H1 (cell line): ENCODE measurements around the gene TNS3. TPM values are rescaled to one million over a fixed set of nuclear protein-coding genes. Genes with fewer than 3 reads are reported as not detected.

Source experiments
- CTCF ChIA-PET: fragments of 300-600 bp; sonication (Branson Sonifier 250); formaldehyde crosslinking; loops from one replicate; lab custom pipeline; 2021; ENCODE audit not compliant: partially characterized antibody; lab: Charles Lee
- POLR2A ChIA-PET: fragments of 300-600 bp; sonication (Branson Sonifier 250); formaldehyde crosslinking; loops from one replicate; lab custom pipeline; 2021; ENCODE audit warnings: inconsistent platforms; ENCODE audit not compliant: partially characterized antibody; lab: Charles Lee
- DNase-seq, 2 experiments: peaks; one replicate each; pipeline versions ENCODE4 v3.0.0 to v3.0.0-alpha.2; 2010 to 2022; ENCODE audit warnings: low spot score in 2 of 2, low read depth in 1 of 2, mixed read lengths in 1 of 2
- FAIRE-seq: peaks from 2 replicates; lab custom pipeline; 2011; peaks lifted over from hg19 to GRCh38; lab: Jason Lieb, UNC
- H2AFZ ChIP-seq: 2 replicates; pipeline ENCODE4 v1.8.1; 2012; ENCODE audit warnings: low read length, inconsistent platforms
- H2AK5ac ChIP-seq: 2 replicates; pipeline ENCODE4 v1.6.1; 2013; ENCODE audit warnings: low read depth, low read length
- H2BK120ac ChIP-seq: replicated peaks from 2 replicates; pipeline ENCODE3; 2013; ENCODE audit warnings: low read depth, low read length, inconsistent platforms
- H2BK12ac ChIP-seq: 2 replicates; pipeline ENCODE4 v1.6.1; 2013; ENCODE audit warnings: low read depth, low read length
- H2BK15ac ChIP-seq: 2 replicates; pipeline ENCODE4 v1.6.1; 2013; ENCODE audit warnings: low read length
- H2BK20ac ChIP-seq: 2 replicates; pipeline ENCODE4 v1.6.1; 2013; ENCODE audit warnings: low read length
- H2BK5ac ChIP-seq: 2 replicates; pipeline ENCODE4 v1.6.1; 2013; ENCODE audit warnings: low read depth, low read length
- H3K14ac ChIP-seq: 2 replicates; pipeline ENCODE4 v1.6.1; 2013; ENCODE audit warnings: inconsistent platforms; ENCODE audit not compliant: insufficient read length
- H3K18ac ChIP-seq: 2 replicates; pipeline ENCODE4 v1.6.1; 2013; ENCODE audit warnings: low read length; ENCODE audit errors: extremely low read depth
- H3K23ac ChIP-seq: 2 replicates; pipeline ENCODE4 v1.6.1; 2013; ENCODE audit warnings: inconsistent platforms; ENCODE audit not compliant: insufficient read length
- H3K23me2 ChIP-seq: 2 replicates; pipeline ENCODE4 v1.6.1; 2013; ENCODE audit warnings: low read depth, low read length
- H3K27ac ChIP-seq: 2 replicates; pipeline ENCODE4 v1.6.1; 2011; ENCODE audit warnings: low read depth, low read length, inconsistent platforms
- H3K27me3 ChIP-seq, 4 experiments: replicated peaks in 1 of 4; 1 replicate in 1 of 4; 2 replicates in 3 of 4; pipeline versions ENCODE4 v1.6.1 to v1.8.1; 2011 to 2013; ENCODE audit warnings: low read length in 3 of 4, mild to moderate bottlenecking in 3 of 4, inconsistent platforms in 2 of 4, mixed read lengths in 2 of 4, moderate library complexity in 1 of 4; ENCODE audit not compliant: control insufficient read depth in 3 of 4, insufficient read depth in 3 of 4; ENCODE audit errors: extremely low read depth in 1 of 4
- H3K36me3 ChIP-seq, 4 experiments: 2 replicates each; pipeline versions ENCODE4 v1.6.1 to v1.8.1; 2011 to 2013; ENCODE audit warnings: mild to moderate bottlenecking in 4 of 4, low read length in 3 of 4, moderate library complexity in 2 of 4, control low read depth in 1 of 4, inconsistent platforms in 1 of 4; ENCODE audit not compliant: insufficient read depth in 4 of 4, control insufficient read depth in 2 of 4
- H3K4ac ChIP-seq: replicated peaks from 2 replicates; pipeline ENCODE3; 2013; ENCODE audit warnings: low read length, low read depth, mixed read lengths, inconsistent platforms; ENCODE audit not compliant: insufficient read length
- H3K4me1 ChIP-seq, 4 experiments: replicated peaks in 1 of 4; 1 replicate in 1 of 4; 2 replicates in 3 of 4; pipeline versions ENCODE4 v1.6.1 to v1.8.1; 2011 to 2013; ENCODE audit warnings: low read length in 3 of 4, inconsistent platforms in 2 of 4, mixed read lengths in 1 of 4; ENCODE audit not compliant: insufficient read depth in 4 of 4, control insufficient read depth in 3 of 4
- H3K4me2 ChIP-seq, 2 experiments: 2 replicates each; pipeline versions ENCODE4 v1.6.1 to v1.8.1; 2011 to 2013; ENCODE audit warnings: low read depth in 2 of 2, low read length in 2 of 2, control low read depth in 1 of 2, inconsistent platforms in 1 of 2, mild to moderate bottlenecking in 1 of 2; ENCODE audit not compliant: insufficient read depth in 1 of 2
- H3K4me3 ChIP-seq, 4 experiments: fragments of 200-600, 300-600 bp in 1 of 4; sonication (generic), shearing (Covaris generic), sonication (Bioruptor Twin) in 1 of 4; 2 replicates each; pipeline versions ENCODE4 v1.5.1 to v1.8.1; 2011 to 2016; ENCODE audit warnings: low read length in 4 of 4, low read depth in 3 of 4, control low read depth in 2 of 4, inconsistent platforms in 2 of 4, mild to moderate bottlenecking in 2 of 4, mixed read lengths in 1 of 4, moderate library complexity in 1 of 4; ENCODE audit not compliant: insufficient read depth in 2 of 4; ENCODE audit errors: extremely low read depth in 1 of 4
- H3K56ac ChIP-seq: replicated peaks from 2 replicates; pipeline ENCODE3; 2013; ENCODE audit warnings: low read depth, mild to moderate bottlenecking, mixed read lengths, low read length, inconsistent platforms; ENCODE audit not compliant: insufficient read length
- H3K79me1 ChIP-seq: 2 replicates; pipeline ENCODE4 v1.6.1; 2013; ENCODE audit warnings: low read depth, low read length, control low read depth
- H3K79me2 ChIP-seq, 2 experiments: 2 replicates each; pipeline versions ENCODE4 v1.6.1 to v1.8.1; 2012 to 2013; ENCODE audit warnings: low read length in 2 of 2, mild to moderate bottlenecking in 2 of 2, inconsistent platforms in 1 of 2; ENCODE audit not compliant: insufficient read depth in 2 of 2, control insufficient read depth in 1 of 2
- H3K9ac ChIP-seq, 4 experiments: replicated peaks in 1 of 4; 1 replicate in 1 of 4; 2 replicates in 3 of 4; pipeline versions ENCODE4 v1.6.1 to v1.8.1; 2011 to 2013; ENCODE audit warnings: low read depth in 3 of 4, low read length in 3 of 4, control low read depth in 2 of 4, mild to moderate bottlenecking in 2 of 4, moderate library complexity in 2 of 4, inconsistent platforms in 1 of 4; ENCODE audit errors: extremely low read depth in 1 of 4
- H3K9me3 ChIP-seq, 2 experiments: 2 replicates each; pipeline versions ENCODE4 v1.6.1 to v1.8.1; 2012 to 2013; ENCODE audit warnings: mild to moderate bottlenecking in 2 of 2, moderate library complexity in 2 of 2, control low read depth in 1 of 2, inconsistent platforms in 1 of 2, low read depth in 1 of 2, low read length in 1 of 2, mixed read lengths in 1 of 2; ENCODE audit not compliant: insufficient read depth in 2 of 2
- H4K20me1 ChIP-seq, 2 experiments: replicated peaks in 1 of 2; 2 replicates each; pipeline versions ENCODE3 to v1.8.1; 2011 to 2013; ENCODE audit warnings: inconsistent platforms in 2 of 2, low read length in 2 of 2, mild to moderate bottlenecking in 1 of 2; ENCODE audit not compliant: insufficient read depth in 2 of 2, control insufficient read depth in 1 of 2
- H4K5ac ChIP-seq: 2 replicates; pipeline ENCODE4 v1.6.1; 2013; ENCODE audit warnings: low read length, low read depth, mixed read lengths, inconsistent platforms; ENCODE audit not compliant: insufficient read length
- H4K8ac ChIP-seq: 2 replicates; pipeline ENCODE4 v1.8.0; 2013; ENCODE audit warnings: mild to moderate bottlenecking, moderate library complexity, low read length, inconsistent platforms; ENCODE audit not compliant: insufficient read depth; ENCODE audit errors: extremely low read depth
- H4K91ac ChIP-seq: replicated peaks from 2 replicates; pipeline ENCODE3; 2013; ENCODE audit warnings: low read length, mixed read lengths, inconsistent platforms; ENCODE audit not compliant: insufficient read length
- ASH2L ChIP-seq: fragments of 200-600, 300-600 bp; sonication (generic); IDR thresholded peaks from one replicate; pipeline ENCODE4 v1.7.1; 2017; ENCODE audit warnings: low read length
- ATF2 ChIP-seq: IDR thresholded peaks from 2 replicates; pipeline ENCODE4 v1.6.1; 2012; ENCODE audit warnings: low read length, inconsistent platforms
- E2F6 ChIP-seq: IDR thresholded peaks from 2 replicates; pipeline ENCODE4 v1.6.1; 2012; ENCODE audit warnings: inconsistent platforms
- KDM4A ChIP-seq: IDR thresholded peaks from one replicate; pipeline ENCODE4 v1.7.1; 2012; ENCODE audit warnings: low read depth, mild to moderate bottlenecking, moderate library complexity, low read length, inconsistent platforms; ENCODE audit not compliant: severe bottlenecking
- KDM5A ChIP-seq: fragments of 200-600 bp; IDR thresholded peaks from 2 replicates; pipeline ENCODE4 v1.7.1; 2012; ENCODE audit warnings: mild to moderate bottlenecking, low read length, inconsistent platforms, mixed read lengths
- NRF1 ChIP-seq: IDR thresholded peaks from 2 replicates; pipeline ENCODE4 v1.6.1; 2011; ENCODE audit warnings: mild to moderate bottlenecking, low read depth, low read length, improper control_type of control experiment
- POLR2AphosphoS5 ChIP-seq: IDR thresholded peaks from 2 replicates; pipeline ENCODE4 v1.6.1; 2011; ENCODE audit warnings: low read depth, low read length
- RXRA ChIP-seq: IDR thresholded peaks from 2 replicates; pipeline ENCODE4 v1.6.1; 2011; ENCODE audit warnings: low read depth, mild to moderate bottlenecking, low read length, moderate library complexity; ENCODE audit not compliant: insufficient read depth
- WGBS, 2 experiments: shearing (Covaris generic) in 1 of 2; methylation state at CpG; one replicate each; pipeline versions ENCODE4 v1.1.6 to v1.1.7; 2013 to 2015; ENCODE audit warnings: low lambda C conversion rate in 2 of 2, mixed read lengths in 2 of 2, inconsistent platforms in 1 of 2, low coverage in 1 of 2, missing lambda C conversion rate in 1 of 2; ENCODE audit not compliant: insufficient replicate concordance in 2 of 2, insufficient coverage in 1 of 2, insufficient read length in 1 of 2; ENCODE audit errors: extremely low coverage in 1 of 2, missing lambda C conversion rate in 1 of 2; 5-methylcytosine and 5-hydroxymethylcytosine counted together
- polyA plus RNA-seq, 7 experiments: library from polyadenylated mRNA; depleted of rRNA in 3 of 7; stranded (reverse) in 5 of 7; unstranded in 2 of 7; fragments of >200 nt in 5 of 7; fragments of 200-250 nt in 2 of 7; gene quantifications; 1 replicate in 5 of 7; 2 replicates in 1 of 7; 4 replicates in 1 of 7; pipeline versions ENCODE4 v1.2.1 to v1.2.3, GENCODE V29; 2011 to 2013; ENCODE audit warnings: missing spikeins in 2 of 7, mixed read lengths in 2 of 7
- total RNA-seq: library from RNA; stranded (reverse); fragmentation: NEBNext Ultra II Directional; extraction: Animal tissue kit (Norgen Biotek cat#: 25700); gene quantifications from 2 replicates; pipeline ENCODE4 v1.2.1, GENCODE V29; 2021

Gene TNS3
- total and polyA plus RNA-seq, 2 of the 8 experiments (the other 6 are each of a cell fraction or from before 2014, with no cell fraction given) = 11.9 to 24.2 TPM

- Histone ChIP-seq H3K4me1 (no peaks in the 10 kb centered on the region), H3K56ac (no peak overlapping the region), H3K9me3 (no peaks in the 10 kb centered on the region), H3K4me2 (no peak overlapping the region), H4K20me1 (peaks cover 0 to 2% of the 10 kb centered on the region in 2 experiments), H3K4ac (no peak overlapping the region), H4K5ac (no peak overlapping the region), H4K8ac (no peak overlapping the region), H3K79me2 (no peaks in the 10 kb centered on the region), H2BK20ac (no peak overlapping the region), H2BK15ac (no peak overlapping the region), H3K27ac (no peak overlapping the region), H3K36me3 (peaks cover 0 to 17% (median 12%) of the 10 kb centered on the region in 4 experiments; a peak in 6 of 8 replicates), H3K18ac (no peak overlapping the region), H3K23ac (no peak overlapping the region), H3K27me3 (no peaks in the 10 kb centered on the region), H2BK12ac (no peak overlapping the region), H3K79me1 (no peaks in the 10 kb centered on the region), H2BK120ac (no peak overlapping the region), H3K9ac (no peak overlapping the region), H2BK5ac (no peak overlapping the region), H3K4me3 (no peak overlapping the region), H2AFZ (no peak overlapping the region), H2AK5ac (no peak overlapping the region), H4K91ac (no peak overlapping the region), H3K23me2 (no peaks in the 10 kb centered on the region), H3K14ac (no peak overlapping the region)
- no peak for FAIRE-seq
- ChIA-PET POLR2A (no interaction called here), CTCF (interaction anchor here (0.8 to 1.1 kb wide), 3 partner anchors 27 to 844 kb away, joined by 3 to 4 read pairs (median 3); no protein-coding TSS in a partner anchor)
- no peak for DNase-seq
- 77% methylated on average over 6 of the region's 6 CpGs; no CpG with 5 or more reads in 1 of the 2 experiments for WGBS, 2 experiments
- no peak for TF ChIP-seq KDM4A
- no peak for TF ChIP-seq E2F6
- TF ChIP-seq KDM5A = no peak
- TF ChIP-seq ASH2L = no peak
- no peak for TF ChIP-seq RXRA
- no peak for TF ChIP-seq NRF1
- TF ChIP-seq ATF2 = no peak
- no peak for TF ChIP-seq POLR2AphosphoS5
Measured at GRCh38 chr7:47293884-47294555, 287.9 kb downstream of the TNS3 start.
